Omental fat pad (tissue), 4 donors: ENCODE measurements around the gene GHRH. TPM values are rescaled to one million over a fixed set of nuclear protein-coding genes. Genes with fewer than 3 reads are reported as not detected.

Experiments used
- ATAC-seq: fragments of 150-250 bp; one replicate; pipeline ENCODE4 v1.9.1; 2016; ENCODE audit warnings: mild to moderate bottlenecking, moderate library complexity; ENCODE audit not compliant: low FRiP score
- DNase-seq: peaks from one replicate; pipeline ENCODE4 v3.0.0-alpha.2; 2019; ENCODE audit warnings: low spot score
- CTCF ChIP-seq, 3 donors: fragments of 450-650 bp; IDR thresholded peaks; one replicate each; pipeline ENCODE4 v1.5.1; 2016 to 2017; ENCODE audit warnings: antibody characterized with exemption in 3 of 3, mild to moderate bottlenecking in 3 of 3, moderate library complexity in 2 of 3
- total RNA-seq, 4 donors: library from RNA; depleted of rRNA; stranded (reverse); fragments of >200 nt; gene quantifications; one replicate each; pipeline ENCODE4 v1.1.0, GENCODE V29; 2016

GHRH gene
- total RNA-seq: not detected

- ATAC-seq: no peak
- DNase-seq: no peak
- no peak for TF ChIP-seq CTCF (IDR thresholded peaks at IDR 0.05)
These were observed at the start of gene GHRH for GRCh38 chr20:37261714-37262113. Gene GHRH (minus strand): TSS chr20:37261814. CDS start chr20:37256889, 4,925 bp downstream.

- DNase-seq (no peak), ATAC-seq (no peak)
- TF ChIP-seq CTCF (IDR thresholded peaks at IDR 0.05): no peak
These were observed 49.3 kb upstream of the GHRH start for GRCh38 chr20:37310951-37311350.

GRCh38 chr20:37309936-37310590, 48.4 kb upstream of the GHRH start:
- ATAC-seq (no peak), DNase-seq (no peak)

GRCh38 chr20:37309290-37309689, 47.7 kb upstream of the GHRH start:
- no peak for TF ChIP-seq CTCF (IDR thresholded peaks at IDR 0.05)
- DNase-seq (no peak), ATAC-seq (no peak)

More at GRCh38 chr20:37309936-37310590, 48.4 kb upstream of the GHRH start:
- TF ChIP-seq CTCF (IDR thresholded peaks at IDR 0.05): no peak

GRCh38 chr20:37308086-37309050, 46.8 kb upstream of the GHRH start:
- no peak for TF ChIP-seq CTCF (IDR thresholded peaks at IDR 0.05)
- DNase-seq: no peak
- ATAC-seq: no peak

GRCh38 chr20:37305839-37306238, 44.2 kb upstream of the GHRH start:
- DNase-seq (no peak), ATAC-seq (no peak)

More at GRCh38 chr20:37305839-37306238, 44.2 kb upstream of the GHRH start:
- TF ChIP-seq CTCF (IDR thresholded peaks at IDR 0.05): no peak
